ENCODE measurements around the gene MBNL1.
"Not testable (repeated sequence)": the region's sequence is repeated elsewhere in the genome, so short reads cannot be mapped to it uniquely, and the experiment has no call there.

MBNL1 gene

GRCh38 chr3:152355744-152356665 is 87.3 kb downstream of the MBNL1 start:
- DNase-seq, result no peak

- DNase-seq, result no peak
Observed at GRCh38 chr3:152356870-152357276, 88.1 kb downstream of the MBNL1 start.

- DNase-seq, result no peak
Observed at GRCh38 chr3:152357587-152357986, 88.9 kb downstream of the MBNL1 start.

GRCh38 chr3:152359385-152360248 is 90.9 kb downstream of the MBNL1 start:
- no peak for DNase-seq

- no peak for DNase-seq
Observed at GRCh38 chr3:152360302-152360701, 91.6 kb downstream of the MBNL1 start.

- DNase-seq, result no peak
Observed at GRCh38 chr3:152360966-152361365, 92.2 kb downstream of the MBNL1 start.

GRCh38 chr3:152362086-152362485 is 93.4 kb downstream of the MBNL1 start:
- no peak for DNase-seq

- DNase-seq, result no peak
Observed at GRCh38 chr3:152364237-152364636, 95.5 kb downstream of the MBNL1 start.

GRCh38 chr3:152365126-152365525 is 96.4 kb downstream of the MBNL1 start:
- DNase-seq, result no peak

GRCh38 chr3:152365766-152366593 is 97.3 kb downstream of the MBNL1 start:
- DNase-seq, result no peak

GRCh38 chr3:152367192-152367591 is 98.5 kb downstream of the MBNL1 start:
- DNase-seq, result not testable (repeated sequence)

- not testable (repeated sequence) for DNase-seq
Observed at GRCh38 chr3:152372633-152373032, 103.9 kb downstream of the MBNL1 start.

GRCh38 chr3:152373379-152373778 is 104.7 kb downstream of the MBNL1 start:
- no peak for DNase-seq

GRCh38 chr3:152374262-152374990 is 105.7 kb downstream of the MBNL1 start:
- DNase-seq, result no peak

GRCh38 chr3:152375546-152375945 is 106.8 kb downstream of the MBNL1 start:
- DNase-seq, result no peak

- DNase-seq, result peak; percentile 70
Observed at GRCh38 chr3:152376351-152377183, 107.8 kb downstream of the MBNL1 start.

GRCh38 chr3:152377184-152377570 is 108.4 kb downstream of the MBNL1 start:
- no peak for DNase-seq

- no peak for DNase-seq
Observed at GRCh38 chr3:152379415-152380042, 110.8 kb downstream of the MBNL1 start.

GRCh38 chr3:152380043-152380442 is 111.3 kb downstream of the MBNL1 start:
- DNase-seq, result peak; percentile 28

- no peak for DNase-seq
Observed at GRCh38 chr3:152381881-152382295, 113.2 kb downstream of the MBNL1 start.

Measured in hematopoietic multipotent progenitor cell treated with erythropoietin and hydrocortisone succinate and interleukin-3 and kit ligand, for 8 days (in vitro differentiated cells).